HCT116 (cell line): ENCODE data around the gene PHKG2. TPM values are rescaled to one million over a fixed set of nuclear protein-coding genes. Genes with fewer than 3 reads are reported as not detected.

Experiments
- ATAC-seq: fragments of 200-7000 bp; cut with Tn5 transposase; 2 replicates; pipeline ENCODE4 v1.9.1; 2020; ENCODE audit warnings: mild to moderate bottlenecking, moderate library complexity
- BruUV-seq: library from RNA; stranded (reverse); fragments of 400-500 nt; replicated peaks from 2 replicates; lab custom pipeline; 2021; lab: Mats Ljungman, UMichigan
- CTCF ChIA-PET: fragments of 300-600 bp; sonication (Branson Sonifier 250); formaldehyde crosslinking; loops from one replicate; lab custom pipeline; 2021; ENCODE audit warnings: antibody characterized with exemption; lab: Charles Lee
- POLR2A ChIA-PET: fragments of 300-600, 350-600 bp; sonication (Branson Sonifier 250); formaldehyde crosslinking; loops from one replicate; lab custom pipeline; 2021; ENCODE audit warnings: antibody characterized with exemption; lab: Charles Lee
- RAD21 ChIA-PET, 2 experiments: fragments of 300-600 bp; sonication (Branson Sonifier 250); formaldehyde crosslinking; loops; one replicate each; lab custom pipeline; 2023; ENCODE audit warnings: low total read pairs in 2 of 2; ENCODE audit not compliant: uncharacterized antibody in 2 of 2, unreplicated experiment in 2 of 2, low non-redundant PET in 1 of 2; lab: Charles Lee
- DNase-seq: peaks from one replicate; pipeline ENCODE4 v3.0.0-alpha.2; 2010; ENCODE audit warnings: low read depth, low spot score
- H2AFZ ChIP-seq: fragments of 200-600 bp; shearing (Covaris generic), sonication (generic); 2 replicates; pipeline ENCODE4 v1.6.1; 2017; ENCODE audit warnings: low read depth, mixed run types, mixed read lengths, antibody characterized with exemption, low read length; ENCODE audit not compliant: poor library complexity, severe bottlenecking
- H3K27ac ChIP-seq: 2 replicates; pipeline ENCODE4 v1.5.1; 2012; ENCODE audit warnings: low read depth, low read length
- H3K27me3 ChIP-seq: fragments of 200-600 bp; sonication (generic); 2 replicates; pipeline ENCODE4 v1.6.1; 2016; ENCODE audit warnings: mixed run types, low read length, mixed read lengths; ENCODE audit not compliant: insufficient read depth
- H3K36me3 ChIP-seq, 2 experiments: fragments of 200-500 bp in 1 of 2; fragments of 200-600 bp in 1 of 2; sonication (Bioruptor generic) in 1 of 2; sonication (generic) in 1 of 2; 2 replicates each; pipeline versions ENCODE4 v1.5.1 to v1.6.1; 2014 to 2016; ENCODE audit warnings: low read length in 2 of 2, inconsistent platforms in 1 of 2, mixed read lengths in 1 of 2, mixed run types in 1 of 2; ENCODE audit not compliant: insufficient read depth in 2 of 2, control insufficient read depth in 1 of 2
- H3K4me1 ChIP-seq, 2 experiments: fragments of 200-600 bp in 1 of 2; sonication (generic) in 1 of 2; 2 replicates each; pipeline versions ENCODE4 v1.5.1 to v1.6.1; 2012 to 2017; ENCODE audit warnings: low read length in 2 of 2, inconsistent platforms in 1 of 2, mild to moderate bottlenecking in 1 of 2, mixed read lengths in 1 of 2, mixed run types in 1 of 2, moderate library complexity in 1 of 2; ENCODE audit not compliant: insufficient read depth in 2 of 2, control insufficient read depth in 1 of 2
- H3K4me2 ChIP-seq: fragments of 200-600 bp; sonication (generic); 2 replicates; pipeline ENCODE4 v1.6.1; 2017; ENCODE audit warnings: mixed run types, low read length, mixed read lengths
- H3K4me3 ChIP-seq, 2 experiments: fragments of 200-600 bp in 1 of 2; sonication (generic) in 1 of 2; replicated peaks in 1 of 2; 2 replicates each; pipeline ENCODE4 v1.5.1; 2011 to 2016; ENCODE audit warnings: low read length in 2 of 2, control low read depth in 1 of 2, low read depth in 1 of 2, mild to moderate bottlenecking in 1 of 2, mixed read lengths in 1 of 2, mixed run types in 1 of 2
- H3K79me2 ChIP-seq: fragments of 200-600 bp; sonication (generic); 2 replicates; pipeline ENCODE4 v1.6.1; 2017; ENCODE audit warnings: mild to moderate bottlenecking, mixed run types, low read length, moderate library complexity, mixed read lengths; ENCODE audit not compliant: insufficient read depth
- H3K9ac ChIP-seq: fragments of 200-600 bp; sonication (generic); 2 replicates; pipeline ENCODE4 v1.6.1; 2016; ENCODE audit warnings: low read length, mixed read lengths
- H3K9me2 ChIP-seq: fragments of 200-600 bp; sonication (generic), shearing (Covaris generic); 2 replicates; pipeline ENCODE4 v1.6.1; 2017; ENCODE audit warnings: mixed run types, mild to moderate bottlenecking, moderate library complexity; ENCODE audit not compliant: insufficient read depth
- H3K9me3 ChIP-seq, 2 experiments: fragments of 200-500 bp in 1 of 2; fragments of 200-600 bp in 1 of 2; sonication (Bioruptor generic) in 1 of 2; sonication (generic) in 1 of 2; 2 replicates each; pipeline ENCODE4 v1.6.1; 2014 to 2017; ENCODE audit warnings: low read length in 2 of 2, mixed read lengths in 2 of 2, inconsistent platforms in 1 of 2, low read depth in 1 of 2, mild to moderate bottlenecking in 1 of 2, mixed run types in 1 of 2, moderate library complexity in 1 of 2; ENCODE audit not compliant: control insufficient read depth in 1 of 2, insufficient read depth in 1 of 2
- H4K20me1 ChIP-seq: fragments of 200-600 bp; sonication (generic), shearing (Covaris generic); 2 replicates; pipeline ENCODE4 v1.6.1; 2017; ENCODE audit warnings: mixed run types, mild to moderate bottlenecking, moderate library complexity; ENCODE audit not compliant: insufficient read depth
- ATF3 ChIP-seq: IDR thresholded peaks from 2 replicates; pipeline ENCODE4 v1.6.1; 2012
- CEBPB ChIP-seq: IDR thresholded peaks from 2 replicates; pipeline ENCODE4 v1.6.1; 2012; ENCODE audit warnings: low read depth
- CTCF ChIP-seq, 3 experiments: fragments of 200-600 bp in 1 of 3; sonication (generic) in 1 of 3; IDR thresholded peaks in 2 of 3; conservative IDR thresholded peaks in 1 of 3; 2 replicates each; pipeline ENCODE4 v1.5.1; 2012 to 2017; ENCODE audit warnings: low read depth in 2 of 3, low read length in 2 of 3, antibody characterized with exemption in 1 of 3, borderline replicate concordance in 1 of 3, control low read depth in 1 of 3, mild to moderate bottlenecking in 1 of 3, mixed read lengths in 1 of 3, mixed run types in 1 of 3, moderate library complexity in 1 of 3; ENCODE audit not compliant: insufficient read depth in 1 of 3
- EGR1 ChIP-seq: IDR thresholded peaks from 2 replicates; pipeline ENCODE4 v1.6.1; 2012; ENCODE audit warnings: low read depth
- EZH2 ChIP-seq: fragments of 200-600 bp; sonication (generic); IDR thresholded peaks from 2 replicates; pipeline ENCODE4 v1.6.1; 2017; ENCODE audit warnings: antibody characterized with exemption, mixed run types
- FOSL1 ChIP-seq: IDR thresholded peaks from 2 replicates; pipeline ENCODE4 v1.6.1; 2012; ENCODE audit warnings: low read depth
- MAX ChIP-seq: IDR thresholded peaks from 2 replicates; pipeline ENCODE4 v1.6.1; 2012
- POLR2A ChIP-seq: IDR thresholded peaks from 2 replicates; pipeline ENCODE4 v1.7.0; 2011; ENCODE audit warnings: borderline replicate concordance; ENCODE audit not compliant: insufficient read depth, insufficient read length; ENCODE audit errors: extremely low read depth
- POLR2AphosphoS5 ChIP-seq: IDR thresholded peaks from 2 replicates; pipeline ENCODE4 v1.6.1; 2011; ENCODE audit warnings: mild to moderate bottlenecking, low read depth, low read length, moderate library complexity
- RAD21 ChIP-seq: IDR thresholded peaks from 2 replicates; pipeline ENCODE4 v1.6.1; 2012; ENCODE audit warnings: low read depth, mild to moderate bottlenecking
- REST ChIP-seq: IDR thresholded peaks from 2 replicates; pipeline ENCODE4 v1.6.1; 2012; ENCODE audit warnings: low read depth
- SIN3A ChIP-seq: IDR thresholded peaks from 2 replicates; pipeline ENCODE4 v1.6.1; 2012; ENCODE audit warnings: low read depth
- SP1 ChIP-seq: IDR thresholded peaks from 2 replicates; pipeline ENCODE4 v1.6.1; 2012; ENCODE audit warnings: low read depth
- SRF ChIP-seq: IDR thresholded peaks from 2 replicates; pipeline ENCODE4 v1.6.1; 2012; ENCODE audit warnings: low read depth
- TCF7L2 ChIP-seq: IDR thresholded peaks from 2 replicates; pipeline ENCODE4 v1.7.0; 2011; ENCODE audit warnings: borderline replicate concordance, inconsistent platforms; ENCODE audit not compliant: insufficient read depth, insufficient read length; ENCODE audit errors: extremely low read depth
- YY1 ChIP-seq: IDR thresholded peaks from 2 replicates; pipeline ENCODE4 v1.6.1; 2011; ENCODE audit warnings: low read length, low read depth, moderate library complexity, mild to moderate bottlenecking; ENCODE audit not compliant: insufficient replicate concordance; ENCODE audit errors: extremely low read depth
- ZBTB33 ChIP-seq: IDR thresholded peaks from 2 replicates; pipeline ENCODE4 v1.6.1; 2011; ENCODE audit warnings: mild to moderate bottlenecking, low read length, moderate library complexity; ENCODE audit not compliant: insufficient replicate concordance; ENCODE audit errors: extremely low read depth
- ZFX ChIP-seq: fragments of 450-650 bp; IDR thresholded peaks from 2 replicates; pipeline ENCODE4 v1.6.1; 2017
- ZNF274 ChIP-seq: fragments of 200-500 bp; sonication (Bioruptor generic); IDR thresholded peaks from 2 replicates; pipeline ENCODE4 v1.6.1; 2014; ENCODE audit warnings: mild to moderate bottlenecking, low read depth, low read length, inconsistent platforms
- intact Hi-C: fragments of 100-400 bp; cut with micrococcal nuclease; formaldehyde crosslinking; loops from 2 replicates; pipeline ENCODE4 v1.10.0; 2022
- total RNA-seq: library from RNA; stranded (reverse); gene quantifications from one replicate; pipeline ENCODE4 v1.2.1, GENCODE V29; 2021; ENCODE audit not compliant: unreplicated experiment

Gene PHKG2
- total RNA-seq, 1 experiment from 2014 or later = 32.6 TPM

GRCh38 chr16:30724641-30725417 lies 23.4 kb upstream of the PHKG2 start:
- ChIA-PET RAD21 (no interaction called here), CTCF (interaction anchor here (0.6 kb wide), 1 partner anchor 30 kb away, joined by 3 read pairs; no protein-coding TSS in a partner anchor), POLR2A (no interaction called here)
- Histone ChIP-seq H3K9ac (no peak overlapping the region), H3K4me2 (no peak overlapping the region), H4K20me1 (no peaks in the 10 kb centered on the region), H3K36me3 (peaks cover 75 to 79% of the 10 kb centered on the region in 2 experiments), H3K27me3 (no peaks in the 10 kb centered on the region), H3K4me1 (no peaks in the 10 kb centered on the region), H3K9me2 (no peaks in the 10 kb centered on the region), H3K9me3 (no peaks in the 10 kb centered on the region), H3K27ac (no peak overlapping the region), H3K79me2 (peaks cover 68% of the 10 kb centered on the region), H3K4me3 (no peak overlapping the region), H2AFZ (no peak overlapping the region)
- ATAC-seq (no peak), DNase-seq (no peak)
- intact Hi-C loops = no loop called here
- no TSS peak for BruUV-seq
- TF ChIP-seq SP1 = no peak
- TF ChIP-seq ZBTB33 = no peak
- no peak for TF ChIP-seq EGR1
- no peak for TF ChIP-seq EZH2
- TF ChIP-seq ZFX = no peak
- TF ChIP-seq POLR2AphosphoS5 = no peak
- TF ChIP-seq REST = no peak
- TF ChIP-seq RAD21 = no peak
- no peak for TF ChIP-seq POLR2A
- no peak for TF ChIP-seq SIN3A
- TF ChIP-seq MAX = no peak
- no peak for TF ChIP-seq CTCF (IDR thresholded peaks at IDR 0.05 in 2 of 3, conservative IDR thresholded peaks at IDR 0.05 in 1 of 3; ENCODE audit: borderline replicate concordance in 1 of 3, insufficient read depth in 1 of 3, low read depth in 2 of 3, low read length in 2 of 3)
- no peak for TF ChIP-seq FOSL1
- TF ChIP-seq TCF7L2 = no peak
- TF ChIP-seq YY1 = no peak
- TF ChIP-seq ATF3 = no peak
- no peak for TF ChIP-seq ZNF274
- no peak for TF ChIP-seq SRF
- no peak for TF ChIP-seq CEBPB
